Measurements from ENCODE around the gene ZBTB1.

ZBTB1 gene

GRCh38 chr14:64518229-64518628, 13.7 kb downstream of the ZBTB1 start:
- no peak for TF ChIP-seq CTCF (IDR thresholded peaks at IDR 0.05)

- TF ChIP-seq CTCF (IDR thresholded peaks at IDR 0.05), result no peak
Observed at GRCh38 chr14:64520699-64521098, 16.1 kb downstream of the ZBTB1 start.

GRCh38 chr14:64522591-64523355, 18.2 kb downstream of the ZBTB1 start:
- TF ChIP-seq CTCF (IDR thresholded peaks at IDR 0.05), result no peak

DNA sequence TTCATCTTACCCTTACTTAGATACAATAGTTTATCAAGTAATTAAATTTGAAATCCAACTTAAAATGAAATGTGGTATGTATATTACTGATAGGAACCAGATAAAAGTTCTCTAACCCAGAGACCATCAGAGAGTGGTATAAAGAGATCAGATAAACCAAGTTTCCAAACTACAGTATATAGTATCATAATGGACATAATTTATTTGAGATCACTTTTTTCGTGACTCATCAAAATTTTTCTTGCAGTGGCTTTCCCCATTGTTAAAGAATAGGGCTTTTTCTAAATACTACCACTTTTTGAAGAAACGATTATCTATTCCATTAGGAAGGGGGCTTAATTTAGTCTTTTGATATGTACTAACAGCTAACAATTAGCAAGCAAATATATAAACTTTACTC, 20.8 kb downstream of the ZBTB1 start:
- no peak for TF ChIP-seq CTCF (IDR thresholded peaks at IDR 0.05)

DNA sequence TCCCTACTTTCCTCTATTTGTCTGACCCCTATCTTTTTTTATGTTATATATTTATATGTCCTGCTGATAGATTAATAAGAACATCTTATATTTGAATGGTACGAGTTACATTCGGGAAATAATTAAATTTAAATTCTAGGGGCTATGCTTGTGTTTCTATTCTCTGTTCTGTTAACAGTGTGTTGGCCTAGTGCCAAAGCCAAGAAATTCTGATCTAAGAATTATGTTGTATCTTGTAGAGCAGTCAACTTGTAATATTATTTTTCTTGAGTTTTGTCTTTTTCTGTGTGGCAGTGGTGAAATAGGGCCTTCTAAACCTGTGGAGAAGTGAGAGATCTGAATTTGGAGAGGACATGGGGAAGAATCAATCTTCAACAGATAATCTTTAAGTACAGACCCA, 27.0 kb downstream of the ZBTB1 start:
- no peak for TF ChIP-seq CTCF (IDR thresholded peaks at IDR 0.05)

- TF ChIP-seq CTCF (IDR thresholded peaks at IDR 0.05), result no peak
Observed at GRCh38 chr14:64536488-64537245, 32.1 kb downstream of the ZBTB1 start.

- peak; percentile 60 for TF ChIP-seq CTCF (IDR thresholded peaks at IDR 0.05)
Observed at GRCh38 chr14:64540208-64541202, 35.9 kb downstream of the ZBTB1 start, which contains the start of gene HSPA2. Gene HSPA2 (plus strand): TSS chr14:64540741. CDS start chr14:64540850, 109 bp downstream.

Data from LNCAP (cell line).